TTC549 (cell line): ENCODE data around the gene NCBP3.
"Not testable (repeated sequence)": the region's sequence is repeated elsewhere in the genome, so short reads cannot be mapped to it uniquely, and the experiment has no call there.

Experiments used
- FAIRE-seq: peaks from 2 replicates; lab custom pipeline; 2012; peaks lifted over from hg19 to GRCh38; lab: Jason Lieb, UNC

The NCBP3 gene

GRCh38 chr17:3785323-3785722 lies 60.7 kb downstream of the NCBP3 start:
- not testable (repeated sequence) for FAIRE-seq

GRCh38 chr17:3782751-3783150 lies 63.3 kb downstream of the NCBP3 start:
- FAIRE-seq: no peak

- no peak for FAIRE-seq
These were observed 65.1 kb downstream of the NCBP3 start for GRCh38 chr17:3780986-3781385.

- no peak for FAIRE-seq
These were observed 68.5 kb downstream of the NCBP3 start for GRCh38 chr17:3777366-3778120.

- FAIRE-seq: no peak
These were observed 72.1 kb downstream of the NCBP3 start for GRCh38 chr17:3773966-3774365.

- no peak for FAIRE-seq
These were observed 72.5 kb downstream of the NCBP3 start for GRCh38 chr17:3773511-3773910.

GRCh38 chr17:3772764-3773163 lies 73.3 kb downstream of the NCBP3 start:
- FAIRE-seq: no peak

GRCh38 chr17:3771140-3771539 lies 74.9 kb downstream of the NCBP3 start:
- no peak for FAIRE-seq

- no peak for FAIRE-seq
These were observed 75.6 kb downstream of the NCBP3 start for GRCh38 chr17:3770466-3770865.

GRCh38 chr17:3768769-3769168 lies 77.3 kb downstream of the NCBP3 start:
- FAIRE-seq: no peak

GRCh38 chr17:3768341-3768740 lies 77.7 kb downstream of the NCBP3 start:
- no peak for FAIRE-seq

- FAIRE-seq: no peak
These were observed 79.3 kb downstream of the NCBP3 start for GRCh38 chr17:3766779-3767178.

- FAIRE-seq: no peak
These were observed 80.1 kb downstream of the NCBP3 start for GRCh38 chr17:3765981-3766380.

- no peak for FAIRE-seq
These were observed 82.3 kb downstream of the NCBP3 start for GRCh38 chr17:3763777-3764170.

GRCh38 chr17:3762922-3763776 lies 82.9 kb downstream of the NCBP3 start:
- FAIRE-seq: no peak

GRCh38 chr17:3761918-3762380 lies 84.1 kb downstream of the NCBP3 start:
- FAIRE-seq: no peak

GRCh38 chr17:3761036-3761917 lies 84.8 kb downstream of the NCBP3 start:
- FAIRE-seq: no peak

- FAIRE-seq: no peak
These were observed 86.3 kb downstream of the NCBP3 start for GRCh38 chr17:3759597-3760216.

- FAIRE-seq: no peak
These were observed 90.6 kb downstream of the NCBP3 start for GRCh38 chr17:3755335-3756030.

- FAIRE-seq: no peak
These were observed 91.3 kb downstream of the NCBP3 start for GRCh38 chr17:3754458-3755334.
